Amniotic epithelial cell (primary cell): ENCODE results near the gene HSPA1A.

Experiments
- DNase-seq: peaks from one replicate; pipeline ENCODE4 v3.0.0-alpha.2; 2010; ENCODE audit warnings: low read depth

HSPA1A gene

DNA sequence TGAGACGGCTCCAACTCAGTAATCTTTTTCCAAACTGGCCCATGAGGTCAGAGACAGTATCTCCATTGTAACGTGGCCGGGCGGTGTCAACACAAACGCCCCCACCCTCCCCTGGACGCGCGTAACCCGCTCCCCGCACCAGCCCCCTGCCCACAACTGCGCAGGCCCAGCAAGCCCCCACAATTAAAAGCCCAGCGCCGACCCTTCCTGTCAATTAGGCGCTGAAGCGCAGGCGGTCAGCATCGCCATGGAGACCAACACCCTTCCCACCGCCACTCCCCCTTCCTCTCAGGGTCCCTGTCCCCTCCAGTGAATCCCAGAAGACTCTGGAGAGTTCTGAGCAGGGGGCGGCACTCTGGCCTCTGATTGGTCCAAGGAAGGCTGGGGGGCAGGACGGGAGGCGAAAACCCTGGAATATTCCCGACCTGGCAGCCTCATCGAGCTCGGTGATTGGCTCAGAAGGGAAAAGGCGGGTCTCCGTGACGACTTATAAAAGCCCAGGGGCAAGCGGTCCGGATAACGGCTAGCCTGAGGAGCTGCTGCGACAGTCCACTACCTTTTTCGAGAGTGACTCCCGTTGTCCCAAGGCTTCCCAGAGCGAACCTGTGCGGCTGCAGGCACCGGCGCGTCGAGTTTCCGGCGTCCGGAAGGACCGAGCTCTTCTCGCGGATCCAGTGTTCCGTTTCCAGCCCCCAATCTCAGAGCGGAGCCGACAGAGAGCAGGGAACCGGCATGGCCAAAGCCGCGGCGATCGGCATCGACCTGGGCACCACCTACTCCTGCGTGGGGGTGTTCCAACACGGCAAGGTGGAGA, at the start of gene HSPA1A, which contains the start of gene HSPA1L:
Gene HSPA1A, plus strand, starts transcription at position 519 of the 814 bp plus-strand sequence. Its CDS starts 214 bp downstream, at position 733.
Gene HSPA1L, minus strand, starts transcription at position 259 of the 814 bp plus-strand sequence. CDS start 3,311 bp downstream, outside the sequence.
- peak; percentile 93 for DNase-seq

DNA sequence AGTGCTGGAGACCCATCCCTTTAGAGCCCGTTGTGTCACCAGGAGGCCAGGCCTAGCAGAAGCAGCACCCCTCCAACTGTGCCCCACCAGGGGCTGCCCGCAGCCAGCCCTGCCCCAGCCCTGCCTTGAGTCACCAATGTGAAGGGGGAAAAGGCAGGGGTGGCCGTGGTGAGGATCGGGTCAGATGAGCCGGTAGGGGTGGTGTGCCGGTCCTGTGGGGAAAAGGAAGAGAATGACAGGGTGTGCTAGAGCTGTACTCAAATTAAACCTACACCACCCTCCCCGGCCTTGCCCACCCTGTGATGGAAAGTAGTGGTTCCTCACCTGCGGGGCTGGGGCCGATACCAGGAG, 49.8 kb upstream of the HSPA1A start:
- DNase-seq, result no peak

DNA sequence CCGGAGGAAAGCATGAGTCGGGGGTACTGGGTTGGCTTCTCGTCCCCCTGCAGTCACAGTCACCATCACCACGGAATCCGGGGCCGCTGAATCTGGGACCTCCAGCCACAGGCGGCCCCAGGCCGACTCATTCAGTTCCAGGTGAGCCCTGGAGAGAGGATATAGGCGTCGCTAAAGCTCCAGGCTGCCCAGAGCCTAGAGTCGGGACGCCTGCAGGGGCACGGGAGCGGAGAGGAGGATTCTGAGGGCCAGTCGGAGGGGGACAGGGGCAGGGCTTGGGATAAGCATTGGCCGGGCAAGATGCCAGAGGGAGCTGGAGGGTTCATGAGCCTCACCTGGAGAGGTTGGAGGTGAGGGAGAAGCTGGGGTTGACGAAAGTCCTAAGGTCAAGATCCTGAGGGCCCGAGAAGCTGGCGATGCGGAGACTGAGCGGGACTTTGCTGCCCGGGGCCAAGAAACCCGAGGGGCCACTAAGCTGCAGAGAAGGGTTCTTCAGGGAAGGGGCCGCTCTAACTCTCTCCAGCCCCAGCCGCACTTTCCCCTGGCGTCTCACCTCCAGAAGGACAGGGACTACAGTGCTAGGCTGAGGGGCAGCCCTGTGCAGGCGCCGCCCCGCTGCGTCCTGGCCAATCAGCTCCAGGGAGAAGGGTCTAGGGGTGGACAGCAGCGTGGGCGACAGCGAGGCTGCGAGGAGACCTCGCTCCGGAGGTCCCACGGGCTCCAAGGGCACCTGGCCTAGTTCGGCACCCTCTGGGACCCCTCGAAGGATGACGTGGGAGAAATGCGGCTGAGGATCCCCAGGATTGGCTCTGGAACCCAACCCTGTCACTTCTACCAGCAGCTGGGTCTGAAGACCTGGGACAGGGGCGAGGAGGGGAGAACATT, 49.2 kb upstream of the HSPA1A start:
- DNase-seq, result no peak

DNA sequence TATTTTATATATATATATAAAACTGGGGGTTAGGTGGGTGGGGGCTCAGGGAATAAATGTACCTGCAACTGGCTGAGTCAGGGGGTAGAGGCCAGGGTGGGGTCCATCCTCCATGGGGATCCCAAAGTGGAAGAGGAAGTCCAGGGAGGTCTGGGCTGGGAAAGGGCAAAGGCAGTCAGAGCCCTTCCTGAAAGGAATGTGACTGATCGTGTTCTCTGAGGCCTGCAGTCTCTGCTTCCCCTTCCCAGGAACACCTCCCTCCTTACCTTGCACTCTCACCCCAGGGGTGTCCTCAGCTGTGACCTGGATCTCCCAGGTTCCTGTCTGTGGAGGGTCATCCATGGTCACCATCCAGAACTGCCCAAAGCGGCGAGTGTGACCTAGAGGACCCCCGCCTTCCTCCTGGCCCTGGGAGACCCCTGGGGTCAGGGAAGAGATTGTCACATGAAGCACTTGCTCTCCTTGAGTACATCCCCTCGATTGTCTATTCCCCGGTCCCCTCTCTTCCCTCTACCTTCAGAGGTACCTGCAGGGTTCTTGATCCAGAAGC, 48.2 kb upstream of the HSPA1A start:
- no peak for DNase-seq

DNA sequence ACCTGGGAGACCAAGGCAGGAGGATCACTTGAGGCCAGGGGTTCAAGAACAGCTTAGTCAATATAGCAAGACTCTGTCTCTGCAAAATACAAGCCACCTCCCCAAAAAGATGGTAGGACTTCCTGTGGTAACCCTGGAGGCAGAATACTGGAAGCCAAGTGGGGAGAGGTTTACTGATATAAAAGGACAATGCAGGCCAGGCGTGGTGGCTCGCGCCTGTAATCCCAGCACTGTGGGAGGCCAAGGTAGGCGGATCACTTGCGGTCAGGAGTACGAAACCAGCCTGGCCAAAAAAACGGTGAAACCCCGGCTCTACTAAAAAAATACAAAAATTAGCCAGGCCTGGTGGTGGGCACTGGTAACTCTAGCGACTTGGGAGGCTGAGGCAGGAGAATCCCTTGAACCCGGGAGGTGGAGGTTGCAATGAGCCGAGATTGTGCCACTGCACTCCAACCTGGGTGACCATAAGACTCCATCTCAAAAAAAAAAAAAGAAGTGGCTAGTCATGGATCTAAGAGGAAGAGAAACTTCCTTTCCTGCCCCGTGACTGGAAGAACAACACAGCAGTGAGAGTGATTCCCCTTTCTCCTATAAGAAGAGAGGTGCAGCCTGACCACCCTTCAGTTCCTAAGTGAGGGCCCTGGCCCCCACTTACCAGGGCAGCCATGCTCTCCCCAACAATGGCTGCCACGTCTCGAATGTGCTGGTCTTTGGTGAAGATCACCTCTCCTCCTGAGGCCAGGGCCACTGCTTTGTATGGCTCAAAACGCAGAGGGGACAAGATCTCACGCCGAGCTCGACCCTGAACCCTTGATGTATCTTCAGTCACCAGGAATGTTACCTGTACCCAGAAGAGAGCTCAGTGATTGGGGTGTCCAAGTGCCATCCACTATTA, 46.7 kb upstream of the HSPA1A start:
- DNase-seq, result no peak

DNA sequence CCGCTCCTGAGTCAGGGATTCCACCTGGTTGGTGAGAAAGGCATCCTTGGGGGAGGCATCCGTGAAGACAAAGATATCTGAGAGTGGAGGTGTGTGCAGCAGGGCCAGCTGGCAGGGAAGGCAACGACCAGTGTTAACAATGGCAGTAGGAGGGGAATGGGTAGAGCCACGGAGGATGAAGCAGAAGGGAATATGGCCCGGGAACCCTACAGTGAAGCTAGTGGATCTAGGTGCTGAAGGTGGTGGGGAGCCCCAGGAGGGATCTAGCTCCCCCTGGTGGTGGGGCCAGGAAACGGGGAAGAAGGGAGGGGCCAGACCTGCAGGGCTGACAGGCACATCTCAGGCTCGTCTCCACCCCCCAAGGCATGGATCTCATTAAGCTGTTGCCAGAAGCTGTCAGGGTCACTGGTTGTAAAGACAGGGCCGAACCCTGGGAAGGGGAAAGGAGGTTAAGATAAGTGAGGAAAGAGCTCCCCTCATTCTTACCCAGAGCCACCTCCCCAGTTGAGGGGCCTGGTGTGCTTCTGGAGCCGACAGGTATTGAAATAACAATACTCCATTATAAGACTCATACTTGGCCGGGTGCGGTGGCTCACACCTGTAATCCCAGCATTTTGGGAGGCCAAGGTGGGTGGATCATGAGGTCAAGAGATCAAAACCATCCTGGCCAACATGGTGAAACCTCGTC, 45.5 kb upstream of the HSPA1A start:
- DNase-seq, result peak; percentile 52

DNA sequence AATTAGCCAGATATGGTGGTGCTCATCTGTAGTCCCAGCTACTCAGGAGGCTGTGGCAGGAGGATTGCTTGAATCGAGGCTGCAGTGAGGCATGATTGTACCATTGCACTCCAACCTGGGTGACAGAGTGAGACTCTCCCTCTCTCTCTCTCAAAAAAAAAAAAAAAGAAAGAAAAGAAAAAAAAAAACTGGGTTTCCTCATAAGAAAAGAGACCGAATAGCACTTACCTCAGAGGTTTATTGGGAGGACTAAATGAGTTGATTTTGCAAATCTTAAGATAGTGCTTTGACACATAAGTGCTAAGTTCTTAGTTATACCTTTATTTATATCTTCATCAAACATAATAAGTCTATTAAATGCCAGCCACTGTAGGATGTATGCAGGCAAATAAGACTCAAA, 44.5 kb upstream of the HSPA1A start:
- no peak for DNase-seq

DNA sequence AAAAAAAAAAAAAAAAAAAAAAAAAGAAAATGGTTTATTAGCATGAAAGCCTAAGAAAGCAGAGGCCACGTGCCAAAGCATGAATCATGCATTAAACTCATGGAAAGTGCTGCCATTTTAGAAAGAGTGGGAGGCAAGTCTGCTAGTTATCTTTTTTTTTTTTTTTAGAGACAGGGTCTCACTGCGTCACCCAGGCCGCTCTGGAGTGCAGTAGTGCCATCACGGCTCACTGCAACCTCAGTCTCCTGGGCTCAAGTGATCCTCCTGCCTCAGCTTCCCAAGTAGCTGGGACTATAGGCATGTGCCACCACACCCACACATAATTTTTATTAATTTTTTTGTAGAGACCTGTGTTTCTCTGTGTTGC, 43.4 kb upstream of the HSPA1A start:
- DNase-seq, result peak; percentile 39

DNA sequence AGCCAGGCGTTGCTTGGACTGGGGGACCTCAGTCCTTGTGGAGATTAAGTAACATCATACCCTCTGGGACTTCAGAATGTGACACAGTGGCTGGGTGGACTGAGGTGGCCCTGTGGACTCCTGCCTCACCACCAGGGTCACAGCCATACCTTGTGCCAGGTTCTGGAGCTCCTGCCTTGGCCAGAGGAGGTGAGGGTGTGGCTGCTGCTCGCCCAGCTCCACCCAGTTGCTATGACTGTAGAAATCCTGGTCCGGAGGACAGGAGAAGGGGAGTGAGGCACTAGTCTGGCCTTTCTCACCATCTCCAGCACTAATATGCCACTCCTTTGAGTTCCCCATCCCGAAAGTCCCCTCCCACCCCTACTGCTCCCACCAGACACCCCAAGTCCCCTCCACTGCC, 40.2 kb upstream of the HSPA1A start:
- no peak for DNase-seq

DNA sequence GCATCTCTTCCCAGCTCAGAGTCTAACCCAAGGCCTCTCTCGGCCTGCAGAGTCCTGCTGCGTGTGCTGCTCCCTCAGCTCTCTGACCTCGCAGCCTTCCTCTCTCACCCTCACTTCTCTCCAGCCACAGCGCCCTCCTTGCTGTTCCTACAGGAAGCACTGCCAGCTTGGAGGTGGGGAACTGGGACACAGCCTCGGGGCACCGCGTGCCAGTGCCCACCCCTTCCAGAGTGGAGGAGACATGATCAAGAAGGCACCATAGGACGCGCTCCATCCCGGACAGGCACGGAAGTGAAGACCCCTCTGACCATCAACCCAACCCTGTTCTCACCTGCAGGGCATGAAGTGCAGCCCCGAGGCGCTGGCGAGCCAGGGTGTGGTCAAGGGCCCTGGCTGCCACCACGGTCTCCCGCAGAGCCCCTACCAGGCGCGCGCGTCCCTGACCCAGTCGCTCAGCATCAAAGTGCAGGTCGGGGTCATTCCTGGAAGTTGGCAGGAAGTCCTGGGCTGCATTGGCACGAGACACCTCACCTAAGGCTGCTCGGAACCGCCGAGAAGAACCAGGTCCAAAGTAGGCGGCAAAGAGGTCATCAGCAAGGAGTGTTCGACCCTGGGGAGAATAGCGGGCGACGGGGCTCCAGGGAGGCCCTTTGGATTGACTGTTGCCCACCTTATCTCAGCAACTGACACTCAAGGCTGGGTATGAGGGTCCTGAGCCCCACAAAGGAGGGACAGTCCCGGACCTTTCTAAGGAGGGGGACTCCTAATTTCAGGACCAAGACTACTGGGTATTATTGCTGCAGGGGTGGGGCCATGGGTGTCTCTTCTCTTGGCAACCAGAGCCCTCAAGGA, 39.5 kb upstream of the HSPA1A start:
- no peak for DNase-seq

DNA sequence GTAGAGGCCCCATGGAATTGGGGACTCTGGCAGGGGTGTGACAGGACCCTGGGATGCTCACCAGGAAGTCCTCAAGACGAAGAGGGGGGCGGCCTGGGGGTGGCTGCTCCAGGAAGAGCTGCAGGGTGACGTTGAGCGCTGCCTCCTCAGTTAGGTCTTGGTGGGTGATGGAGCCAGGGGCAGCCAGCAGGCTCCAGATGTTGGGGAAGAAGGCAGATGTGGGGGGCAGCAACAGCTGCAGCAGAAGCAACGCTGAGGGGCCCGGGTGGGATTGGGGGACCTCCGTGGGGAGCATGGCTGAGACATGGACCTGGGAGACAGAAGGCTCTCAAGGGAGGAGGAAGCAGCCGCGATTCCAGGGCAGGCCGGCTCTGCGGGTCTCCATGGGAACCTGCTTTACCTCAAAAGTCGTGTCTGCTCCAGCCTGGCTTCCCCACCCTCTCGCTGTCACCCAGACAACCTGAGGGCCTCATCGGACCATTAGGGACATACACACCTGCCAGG, 38.8 kb upstream of the HSPA1A start:
- no peak for DNase-seq

DNA sequence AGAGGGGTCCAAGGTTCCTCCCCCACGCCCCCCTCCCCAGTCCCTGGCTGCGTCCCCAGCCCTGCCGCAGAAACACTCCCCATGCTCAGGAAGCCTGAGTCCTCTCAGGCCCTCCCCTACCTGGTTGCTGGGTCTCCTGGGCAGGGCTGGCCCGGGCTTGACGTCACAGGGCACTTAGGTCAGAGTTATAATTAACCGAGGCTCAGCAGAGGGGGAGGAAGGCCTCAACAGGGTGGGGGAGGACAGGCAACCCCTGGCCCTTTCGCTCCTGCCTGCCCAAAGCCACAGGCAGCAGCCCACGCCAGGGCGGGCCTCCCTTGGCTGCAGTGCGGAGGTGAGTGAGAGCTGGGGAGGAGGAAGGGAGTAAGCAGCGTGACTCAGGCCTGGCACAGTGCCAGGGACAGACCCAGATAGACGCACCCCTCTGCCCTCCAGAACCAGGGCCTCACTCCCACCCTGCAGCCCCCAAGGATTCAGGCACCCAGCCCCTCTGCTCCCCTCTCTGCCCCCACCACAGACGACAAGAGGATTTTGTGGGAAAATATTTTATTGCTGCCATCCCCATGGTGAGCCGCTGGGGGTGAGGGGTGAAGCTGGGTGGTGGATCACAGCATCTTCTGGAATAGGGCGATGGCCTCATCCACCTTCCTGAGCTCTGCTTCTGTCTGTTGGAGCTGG, 38.2 kb upstream of the HSPA1A start, which contains the start of gene VWA7:
Gene VWA7, minus strand, starts transcription at position 340 of the 678 bp plus-strand sequence. CDS start 549 bp downstream, outside the sequence.
- DNase-seq, result peak; percentile 97

DNA sequence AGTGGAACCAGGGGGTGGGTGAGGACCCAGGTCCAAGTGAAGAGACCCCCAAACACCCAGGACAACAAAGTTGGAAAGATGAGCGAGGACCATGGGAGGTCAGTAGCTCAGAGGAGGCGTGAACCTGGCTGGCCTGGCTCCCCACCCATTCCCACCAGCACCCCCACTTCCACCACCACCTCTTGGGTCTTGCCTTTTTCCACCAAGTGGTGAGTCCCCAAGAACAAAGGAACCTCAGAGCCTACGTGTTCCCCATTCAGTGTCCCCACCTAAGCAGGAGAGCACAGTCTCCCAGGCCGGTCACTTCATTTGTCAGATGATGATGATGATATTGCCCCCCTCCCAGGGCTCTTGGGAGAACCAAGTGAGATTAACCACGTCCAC, 37.7 kb upstream of the HSPA1A start:
- no peak for DNase-seq

DNA sequence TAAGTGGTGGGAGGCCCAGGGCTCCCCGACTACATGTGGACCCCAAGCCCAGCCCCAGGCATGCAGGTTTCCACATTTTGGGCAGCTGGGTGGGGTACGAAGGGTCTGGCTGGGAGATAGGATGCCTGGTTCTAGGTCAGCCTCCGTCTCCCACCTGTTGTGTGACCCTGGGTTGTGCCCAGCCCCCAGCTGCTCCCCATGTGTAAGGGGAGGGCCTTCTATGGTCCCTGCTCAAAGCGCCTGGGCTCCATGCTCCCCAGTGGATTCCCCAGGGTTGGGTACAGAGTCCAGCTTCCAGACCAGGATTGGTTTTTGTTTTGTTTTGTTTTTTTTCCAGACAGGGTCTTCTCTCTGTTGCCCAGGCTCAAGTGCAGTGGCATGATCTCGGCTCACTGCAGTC, 37.1 kb upstream of the HSPA1A start:
- no peak for DNase-seq

DNA sequence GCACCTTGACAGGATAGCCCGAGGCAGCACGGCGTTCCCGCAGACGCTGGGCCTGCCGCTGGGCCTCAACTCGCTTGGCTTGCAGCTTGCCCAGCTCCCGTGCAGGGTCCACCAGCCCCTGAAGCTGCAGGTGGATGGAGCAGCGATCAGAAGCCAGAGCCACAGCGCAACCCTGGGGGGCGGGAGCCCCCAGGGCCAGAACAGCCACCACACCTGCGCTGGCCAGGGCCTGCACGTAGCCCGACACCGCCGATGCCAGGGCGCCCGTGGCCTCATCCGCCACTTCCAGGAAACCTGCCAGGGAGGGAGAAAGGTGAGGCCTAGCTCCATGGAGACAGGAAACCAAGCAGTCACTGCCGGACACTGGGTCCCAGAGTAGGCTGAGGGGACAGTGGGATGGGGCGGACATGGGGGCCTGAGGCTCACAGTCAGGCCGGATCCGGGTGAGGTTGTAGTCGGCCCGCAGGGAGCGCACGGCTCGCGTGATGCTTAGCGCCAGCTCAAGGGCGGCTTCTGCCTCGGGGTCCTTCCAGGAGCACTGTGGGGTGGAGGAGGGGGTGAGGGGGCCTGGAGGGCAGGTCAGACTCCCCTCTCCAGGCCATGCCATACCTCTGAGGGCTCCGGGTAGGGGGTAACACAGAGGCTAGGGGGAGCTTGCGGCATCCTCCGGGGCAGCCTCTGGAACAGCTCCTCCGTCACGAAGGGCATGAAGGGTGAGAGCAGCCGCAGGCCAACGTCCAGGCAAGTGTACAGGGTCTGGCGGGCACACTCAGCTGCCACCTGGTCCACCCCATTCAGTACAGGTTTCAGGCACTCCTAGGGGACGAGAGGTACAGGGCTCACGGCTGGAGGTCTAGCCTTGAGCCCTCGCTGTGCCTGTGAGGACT, 36.1 kb upstream of the HSPA1A start:
- DNase-seq, result no peak

DNA sequence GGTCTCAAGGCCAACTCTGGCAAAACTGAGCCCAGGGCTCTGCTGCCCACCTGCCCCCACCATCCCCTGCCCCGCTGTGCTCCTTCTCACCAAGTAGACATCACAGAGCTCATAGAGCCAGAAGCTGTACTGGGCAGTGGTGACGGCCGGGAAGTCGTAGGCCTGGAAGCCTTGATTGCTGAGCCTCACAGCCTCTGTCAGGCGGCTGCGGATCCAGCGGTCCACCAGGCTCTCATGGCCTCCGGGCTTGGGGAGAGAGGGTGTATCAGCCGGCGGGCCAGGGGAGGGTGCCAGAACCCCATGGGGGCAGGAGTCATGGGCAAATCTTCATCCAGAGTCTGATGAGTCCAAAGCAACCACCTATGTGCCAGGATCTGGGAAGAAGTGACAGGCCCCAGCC, 35.4 kb upstream of the HSPA1A start:
- DNase-seq, result no peak

DNA sequence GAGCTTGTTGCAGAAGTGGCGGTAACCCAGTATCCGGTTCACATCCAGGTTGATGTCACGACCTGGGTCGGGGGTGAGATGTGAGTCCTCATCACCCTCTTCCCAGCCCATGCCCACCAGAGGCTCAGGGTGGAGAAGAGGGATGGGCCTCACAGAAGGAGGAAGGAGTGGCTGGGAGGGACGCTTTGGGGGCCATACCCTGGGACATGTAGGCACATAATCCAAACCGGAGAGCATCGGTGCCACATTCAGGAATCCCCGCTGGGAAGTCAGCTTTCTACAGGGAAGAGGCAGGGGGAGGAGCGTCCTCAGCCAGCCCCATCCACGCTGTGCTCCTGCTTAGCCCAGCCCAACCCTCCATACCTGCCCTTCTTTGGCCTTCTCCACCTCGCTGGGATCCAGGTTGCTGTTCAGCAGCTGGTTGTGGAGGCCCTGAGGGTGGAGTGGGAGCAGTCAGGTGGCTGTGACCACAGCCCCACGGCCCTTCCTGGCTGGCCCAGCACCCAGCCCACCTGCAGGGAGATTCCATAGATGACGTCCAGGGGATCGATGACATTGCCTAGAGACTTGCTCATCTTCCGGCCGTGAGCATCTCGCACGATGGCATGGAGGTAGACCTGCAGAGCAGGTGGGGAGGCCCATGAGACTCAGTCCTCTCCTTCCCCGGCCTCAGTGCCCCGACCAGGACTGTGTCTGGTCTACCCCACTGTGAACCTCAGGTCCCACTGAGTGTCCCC, 34.7 kb upstream of the HSPA1A start:
- DNase-seq, result no peak
